PC-3 (cell line): ENCODE data around the gene KLF13.

Experiments
- CTCF ChIP-seq: fragments of 300-600 bp; sonication (generic); conservative IDR thresholded peaks from 2 replicates; pipeline ENCODE4 v1.5.1; 2017; ENCODE audit warnings: antibody characterized with exemption, low read depth, mild to moderate bottlenecking, low read length
- EZH2 ChIP-seq: fragments of 300-600 bp; sonication (generic); IDR thresholded peaks from one replicate; pipeline ENCODE4 v1.6.1; 2017; ENCODE audit warnings: antibody characterized with exemption, mild to moderate bottlenecking, low read length; ENCODE audit not compliant: unreplicated experiment
- EZH2phosphoT487 ChIP-seq: fragments of 300-600 bp; sonication (generic); IDR thresholded peaks from 2 replicates; pipeline ENCODE4 v1.6.1; 2018; ENCODE audit warnings: mild to moderate bottlenecking, antibody characterized with exemption, low read length, borderline replicate concordance

DNA sequence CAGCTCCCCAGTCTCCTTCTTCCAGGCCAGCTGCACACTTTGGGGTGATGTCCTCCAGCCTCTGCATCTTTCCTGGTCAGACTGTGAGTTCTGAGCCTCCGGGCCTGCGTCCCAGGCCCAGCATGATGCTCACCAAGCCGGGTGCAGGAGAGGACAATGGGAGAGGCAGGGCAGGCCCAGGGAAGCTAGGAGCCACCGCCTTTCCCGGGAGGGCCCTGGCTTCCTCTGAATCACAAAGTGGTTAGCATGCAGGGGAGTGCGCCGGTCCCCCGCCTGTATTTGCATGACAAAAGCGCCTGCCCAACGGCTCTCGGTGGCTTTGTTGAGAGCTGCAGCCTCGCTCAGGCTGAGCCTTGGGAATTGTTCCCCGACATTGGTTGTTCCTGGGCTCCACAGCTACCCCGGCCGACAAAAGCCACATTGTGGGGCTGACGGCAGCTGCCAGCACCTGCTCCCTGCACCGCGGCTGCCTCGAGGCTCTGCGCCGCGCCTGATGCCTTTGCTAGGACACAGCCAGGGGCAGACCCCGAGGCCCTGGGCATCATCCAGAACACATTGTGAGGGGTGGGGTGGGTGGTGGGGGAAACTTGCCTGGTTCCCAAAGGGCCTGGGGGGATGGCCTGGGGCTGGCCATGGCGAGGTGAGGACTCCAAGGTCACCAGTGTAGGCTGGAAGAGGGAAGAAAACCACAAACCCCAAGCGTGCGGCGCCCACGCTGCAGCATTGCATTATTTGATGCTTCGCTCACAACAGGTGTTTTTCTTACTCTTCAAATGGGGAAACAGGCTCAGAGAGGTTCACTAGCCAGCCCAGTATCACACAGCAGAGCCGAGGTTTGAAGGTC lies 20.0 kb upstream of the KLF13 start:
- TF ChIP-seq CTCF (no peak), EZH2 (no peak), EZH2phosphoT487 (no peak)
